GM18861 (cell line): ENCODE results near the gene ANAPC2.

ENCODE experiments used
- ATAC-seq: cut with Tn5 transposase; IDR thresholded peaks from one replicate; pipeline ENCODE4 v1.9.1; 2021; ENCODE audit not compliant: unreplicated experiment

ANAPC2 gene

GRCh38 chr9:137194909-137195308 is 6.5 kb upstream of the ANAPC2 start:
- no peak for ATAC-seq

- ATAC-seq, result no peak
These were observed 6.0 kb upstream of the ANAPC2 start for GRCh38 chr9:137194388-137194787.

DNA sequence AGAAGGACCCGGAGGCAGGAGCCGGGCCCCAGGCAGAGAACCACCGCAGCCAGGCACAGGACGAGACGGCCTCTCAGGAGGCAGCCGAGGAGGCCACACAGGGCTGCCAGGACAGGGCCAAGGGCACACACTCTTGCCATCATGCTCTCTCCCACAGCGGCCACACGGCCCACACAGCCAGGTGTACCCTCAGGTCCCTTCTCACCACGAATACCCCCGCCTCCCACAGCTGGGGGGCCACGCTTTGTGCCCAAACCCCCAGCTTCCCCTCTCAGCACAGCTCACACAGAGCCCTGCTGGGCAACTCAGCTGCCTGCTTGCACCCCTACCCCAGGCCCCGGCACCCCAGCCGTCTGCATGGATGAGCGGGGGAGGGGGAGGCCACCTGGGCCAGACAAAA is 5.4 kb upstream of the ANAPC2 start:
- ATAC-seq, result no peak

- no peak for ATAC-seq
These were observed 4.5 kb upstream of the ANAPC2 start for GRCh38 chr9:137192859-137193258.

GRCh38 chr9:137192448-137192780 is 4.1 kb upstream of the ANAPC2 start:
- ATAC-seq, result no peak

GRCh38 chr9:137191691-137192447 is 3.5 kb upstream of the ANAPC2 start:
- ATAC-seq, result no peak

- ATAC-seq, result no peak
These were observed 2.9 kb upstream of the ANAPC2 start for GRCh38 chr9:137191245-137191644.

DNA sequence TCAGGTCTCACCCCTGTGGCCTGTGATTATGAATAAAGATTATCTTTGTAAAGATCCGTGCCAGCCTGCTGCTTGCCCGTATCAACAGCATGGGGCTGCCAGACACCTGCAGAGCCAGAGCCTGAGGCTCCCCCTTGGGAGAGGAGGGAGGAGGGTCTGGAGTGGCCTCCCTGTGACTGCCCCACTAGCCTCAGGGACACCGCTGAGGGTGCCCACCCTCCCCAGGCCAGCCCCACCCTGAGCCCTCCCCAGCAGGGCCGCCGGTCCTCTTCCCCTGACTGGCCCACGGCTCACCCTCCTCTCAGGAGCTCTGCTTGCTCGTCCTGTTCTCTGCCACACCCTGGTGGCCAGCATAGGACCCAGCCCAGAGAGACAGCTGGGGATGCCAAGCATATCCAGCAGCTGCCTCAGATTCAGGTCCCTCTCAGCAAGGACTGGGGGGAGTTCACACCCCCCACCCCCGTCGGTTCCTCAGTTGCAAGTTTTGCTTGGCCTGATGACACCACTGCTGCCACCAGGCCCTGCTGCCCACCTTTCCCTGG is 2.0 kb upstream of the ANAPC2 start:
- ATAC-seq, result no peak

DNA sequence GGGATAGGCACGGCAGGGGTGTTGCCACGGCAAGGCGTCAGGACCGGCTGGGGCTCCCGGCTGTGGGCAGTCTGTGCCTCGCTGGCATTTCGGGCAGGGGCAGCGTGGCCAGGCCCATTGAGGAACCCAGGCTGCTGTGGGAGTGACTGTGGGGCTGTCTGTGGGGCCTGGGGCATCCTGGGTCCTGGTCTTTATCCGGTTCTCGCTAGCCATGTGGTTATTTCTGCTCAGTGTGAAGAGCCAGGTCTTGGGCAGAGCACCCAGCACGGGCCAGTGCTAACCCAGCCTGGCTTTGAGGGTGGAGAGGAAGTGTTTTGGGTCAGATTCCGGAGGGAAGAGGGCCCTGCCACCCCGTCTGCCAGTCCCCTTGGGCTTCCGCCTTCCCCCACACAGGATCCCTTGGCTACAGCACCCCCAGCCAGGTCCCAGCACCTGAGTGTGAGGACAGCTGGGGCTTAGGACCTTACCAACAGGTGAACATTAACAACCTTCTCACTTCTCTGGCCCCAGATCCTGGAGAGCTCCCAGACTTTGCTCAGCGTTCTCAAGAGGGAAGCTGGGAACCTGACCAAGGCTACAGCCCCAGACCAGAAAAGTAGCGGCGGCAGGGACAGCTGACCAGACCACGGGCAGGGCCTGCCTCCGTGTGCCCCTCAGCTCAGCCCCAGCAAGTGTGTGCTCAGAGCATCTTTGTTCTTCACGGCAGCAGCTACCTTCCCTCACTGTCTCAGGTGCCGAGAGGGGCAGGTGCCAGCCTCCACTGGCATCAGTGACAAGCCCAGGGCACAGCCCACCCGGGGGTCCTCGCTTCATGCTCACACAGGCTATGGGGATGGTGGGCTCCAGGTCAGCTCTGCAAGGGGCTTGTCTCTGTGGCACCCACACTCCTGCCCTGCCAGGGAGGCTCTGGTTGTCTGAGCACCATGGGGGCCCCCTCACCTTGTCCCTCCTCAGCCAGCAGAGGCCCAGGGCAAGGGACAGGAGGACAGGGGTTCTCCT is 1.2 kb upstream of the ANAPC2 start:
- ATAC-seq, result no peak

- no peak for ATAC-seq
These were observed 272 bp downstream of the ANAPC2 start for GRCh38 chr9:137188086-137188489.

- no peak for ATAC-seq
These were observed 974 bp downstream of the ANAPC2 start for GRCh38 chr9:137187386-137187785.

GRCh38 chr9:137186385-137186784 is 2.0 kb downstream of the ANAPC2 start:
- ATAC-seq, result no peak

- ATAC-seq, result no peak
These were observed 2.4 kb downstream of the ANAPC2 start for GRCh38 chr9:137185921-137186320.

- no peak for ATAC-seq
These were observed 3.3 kb downstream of the ANAPC2 start for GRCh38 chr9:137184881-137185660.

- ATAC-seq, result no peak
These were observed 4.3 kb downstream of the ANAPC2 start for GRCh38 chr9:137183980-137184595.

DNA sequence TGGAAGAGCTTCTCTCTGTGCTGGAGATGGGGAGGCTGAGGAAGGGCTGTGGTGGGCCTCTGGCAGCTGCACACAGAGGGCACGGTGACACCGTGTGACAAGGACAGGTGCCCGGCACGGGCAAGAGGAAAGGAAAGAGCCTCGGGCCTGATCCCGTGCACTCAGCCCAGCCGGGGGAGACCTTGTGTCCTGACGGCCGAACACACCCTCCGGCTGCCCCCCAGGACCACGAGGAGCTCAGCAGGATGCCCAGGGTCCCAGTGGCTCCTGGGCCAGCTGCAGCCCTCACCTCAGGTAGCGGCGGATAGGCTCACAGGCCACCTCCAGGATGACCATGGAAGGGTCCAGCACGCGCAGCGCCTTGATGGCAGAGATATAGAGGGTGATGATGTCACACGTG is 5.5 kb downstream of the ANAPC2 start:
- ATAC-seq, result no peak

DNA sequence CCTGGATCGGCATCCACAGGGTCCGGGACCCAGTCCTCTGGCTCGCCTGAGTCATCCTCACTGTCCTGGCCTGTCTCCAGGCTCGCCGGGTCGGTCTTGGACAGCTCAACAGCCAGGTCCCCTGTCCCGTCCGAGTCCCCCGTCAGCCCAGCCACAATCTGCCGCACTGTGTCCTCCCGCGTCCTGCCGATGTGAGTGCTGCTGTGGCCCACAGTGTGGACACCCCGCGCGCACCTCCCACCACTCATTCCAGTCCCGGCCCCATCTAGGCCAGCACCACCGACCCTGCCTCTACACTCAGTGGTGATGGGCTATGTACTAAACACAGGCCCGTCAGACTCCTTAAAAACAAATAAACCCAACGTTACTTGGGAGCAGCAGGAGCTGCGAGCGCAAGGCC is 6.7 kb downstream of the ANAPC2 start:
- ATAC-seq, result no peak

- ATAC-seq, result no peak
These were observed 7.9 kb downstream of the ANAPC2 start for GRCh38 chr9:137180491-137180890.

- ATAC-seq, result no peak
These were observed 8.6 kb downstream of the ANAPC2 start for GRCh38 chr9:137179761-137180160.

GRCh38 chr9:137178939-137179630 is 9.3 kb downstream of the ANAPC2 start:
- no peak for ATAC-seq
